H4 (cell line): ENCODE results near the gene PRCC. TPM values are rescaled to one million over a fixed set of nuclear protein-coding genes. Genes with fewer than 3 reads are reported as not detected.

Experiments used
- DNase-seq: peaks from one replicate; pipeline ENCODE4 v3.0.0-alpha.2; 2015; ENCODE audit warnings: low spot score
- total RNA-seq: library from RNA; depleted of rRNA; stranded (reverse); fragments of >200 nt; shearing (Covaris generic); gene quantifications from 2 replicates; pipeline ENCODE4 v1.2.3, GENCODE V29; 2014

PRCC gene
- total RNA-seq, 1 experiment from 2014 or later: 36.2 TPM

- no peak for DNase-seq
These were observed 46.6 kb downstream of the PRCC start for GRCh38 chr1:156813750-156814570.

- DNase-seq: no peak
These were observed 47.4 kb downstream of the PRCC start for GRCh38 chr1:156814571-156815260.

- peak; percentile 52 for DNase-seq
These were observed 48.0 kb downstream of the PRCC start for GRCh38 chr1:156815307-156815826.

- no peak for DNase-seq
These were observed 48.7 kb downstream of the PRCC start for GRCh38 chr1:156815961-156816422.

GRCh38 chr1:156816561-156817328, 49.4 kb downstream of the PRCC start, which contains the start of gene SH2D2A:
SH2D2A (minus strand) TSS chr1:156816848; CDS start chr1:156816708, 140 bp downstream.
- peak; percentile 88 for DNase-seq

- DNase-seq: no peak
These were observed 54.5 kb downstream of the PRCC start for GRCh38 chr1:156821801-156822200.

GRCh38 chr1:156822680-156823079, 55.3 kb downstream of the PRCC start:
- no peak for DNase-seq

- DNase-seq: no peak
These were observed 56.0 kb downstream of the PRCC start for GRCh38 chr1:156823210-156823790.

- no peak for DNase-seq
These were observed 59.3 kb downstream of the PRCC start for GRCh38 chr1:156826630-156827029.

- no peak for DNase-seq
These were observed 61.2 kb downstream of the PRCC start for GRCh38 chr1:156828400-156829124.

- DNase-seq: no peak
These were observed 65.1 kb downstream of the PRCC start for GRCh38 chr1:156832434-156832833.

GRCh38 chr1:156833603-156834002, 66.3 kb downstream of the PRCC start:
- DNase-seq: no peak

- DNase-seq: no peak
These were observed 67.0 kb downstream of the PRCC start for GRCh38 chr1:156834322-156834721.

GRCh38 chr1:156836041-156836654, 68.8 kb downstream of the PRCC start:
- DNase-seq: no peak

GRCh38 chr1:156836892-156837291, 69.6 kb downstream of the PRCC start:
- DNase-seq: no peak

GRCh38 chr1:156838972-156839371, 71.6 kb downstream of the PRCC start:
- DNase-seq: no peak

GRCh38 chr1:156839426-156840109, 72.2 kb downstream of the PRCC start:
- DNase-seq: no peak

GRCh38 chr1:156840186-156840897, 73.0 kb downstream of the PRCC start:
- DNase-seq: no peak

GRCh38 chr1:156840898-156841279, 73.6 kb downstream of the PRCC start:
- no peak for DNase-seq
